HEK293 (cell line): ENCODE results near the gene SSR1.

Experiments used
- CTCF ChIA-PET: fragments of 350-600 bp; formaldehyde crosslinking; extraction: SDS; loops from one replicate; lab custom pipeline; 2021; ENCODE audit warnings: antibody characterized with exemption; lab: Yijun Ruan, JAX
- POLR2A ChIA-PET: fragments of 300-600 bp; formaldehyde crosslinking; extraction: SDS; loops from one replicate; lab custom pipeline; 2020; ENCODE audit warnings: antibody characterized with exemption, inconsistent platforms; lab: Yijun Ruan, JAX
- H3K27ac ChIP-seq: fragments of 200-500 bp; sonication (Bioruptor generic); 2 replicates; pipeline ENCODE4 v1.5.1; 2014; ENCODE audit warnings: low read depth, low read length, control low read depth, inconsistent platforms; ENCODE audit errors: extremely low read depth
- H3K36me3 ChIP-seq, 2 experiments: fragments of 200-500 bp in 1 of 2; sonication (Bioruptor generic) in 1 of 2; 1 replicate in 1 of 2; 2 replicates in 1 of 2; pipeline ENCODE4 v1.5.1; 2014 to 2017; ENCODE audit warnings: inconsistent platforms in 2 of 2, low read length in 2 of 2; ENCODE audit not compliant: control insufficient read depth in 2 of 2, insufficient read depth in 1 of 2
- H3K4me1 ChIP-seq: fragments of 200-500 bp; sonication (Bioruptor generic); 2 replicates; pipeline ENCODE4 v1.5.1; 2014; ENCODE audit warnings: mild to moderate bottlenecking, low read length, inconsistent platforms; ENCODE audit not compliant: control insufficient read depth, insufficient read depth
- H3K4me3 ChIP-seq: 2 replicates; pipeline ENCODE4 v1.5.1; 2011; ENCODE audit warnings: low read depth, mild to moderate bottlenecking, control low read depth, low read length, moderate library complexity
- H3K9me3 ChIP-seq: fragments of 200-500 bp; sonication (Bioruptor generic); 2 replicates; pipeline ENCODE4 v1.5.1; 2014; ENCODE audit warnings: low read depth, low read length, inconsistent platforms; ENCODE audit not compliant: control insufficient read depth, insufficient read depth
- AEBP2 ChIP-seq: fragments of 450-650 bp; formaldehyde crosslinking; IDR thresholded peaks from 2 replicates; pipeline ENCODE4 v1.5.1; 2016; ENCODE audit warnings: missing biosample characterization, missing genetic modification characterization, borderline replicate concordance
- EGR2 ChIP-seq: fragments of 450-650 bp; formaldehyde crosslinking; IDR thresholded peaks from 2 replicates; pipeline ENCODE4 v1.5.1; 2016; ENCODE audit warnings: low read depth, missing biosample characterization, missing genetic modification characterization
- KLF10 ChIP-seq: fragments of 450-650 bp; IDR thresholded peaks from 2 replicates; pipeline ENCODE4 v1.5.1; 2018; ENCODE audit warnings: missing biosample characterization, mild to moderate bottlenecking, missing genetic modification characterization
- KLF17 ChIP-seq: fragments of 450-650 bp; formaldehyde crosslinking; IDR thresholded peaks from 2 replicates; pipeline ENCODE4 v1.5.1; 2016; ENCODE audit warnings: missing biosample characterization, missing genetic modification characterization
- KLF7 ChIP-seq: fragments of 450-650 bp; formaldehyde crosslinking; IDR thresholded peaks from 2 replicates; pipeline ENCODE4 v1.5.1; 2016; ENCODE audit warnings: missing biosample characterization, missing genetic modification characterization, borderline replicate concordance
- REPIN1 ChIP-seq: fragments of 450-650 bp; formaldehyde crosslinking; IDR thresholded peaks from 2 replicates; pipeline ENCODE4 v1.5.1; 2017; ENCODE audit warnings: missing biosample characterization, missing genetic modification characterization, low read depth
- ZBTB44 ChIP-seq: fragments of 450-650 bp; IDR thresholded peaks from 2 replicates; pipeline ENCODE4 v1.5.1; 2018; ENCODE audit warnings: missing biosample characterization, mild to moderate bottlenecking, missing genetic modification characterization
- ZBTB48 ChIP-seq: fragments of 450-650 bp; formaldehyde crosslinking; IDR thresholded peaks from 2 replicates; pipeline ENCODE4 v1.5.1; 2016; ENCODE audit warnings: missing biosample characterization, missing genetic modification characterization
- ZNF114 ChIP-seq: fragments of 450-650 bp; formaldehyde crosslinking; IDR thresholded peaks from 2 replicates; pipeline ENCODE4 v1.5.0; 2017; ENCODE audit warnings: missing biosample characterization, missing genetic modification characterization
- ZNF132 ChIP-seq: fragments of 450-650 bp; formaldehyde crosslinking; IDR thresholded peaks from 2 replicates; pipeline ENCODE4 v1.5.1; 2017; ENCODE audit warnings: missing biosample characterization, missing genetic modification characterization, borderline replicate concordance
- ZNF202 ChIP-seq: fragments of 450-650 bp; formaldehyde crosslinking; IDR thresholded peaks from 2 replicates; pipeline ENCODE4 v1.5.1; 2016; ENCODE audit warnings: missing biosample characterization, missing genetic modification characterization, borderline replicate concordance
- ZNF239 ChIP-seq: fragments of 450-650 bp; formaldehyde crosslinking; IDR thresholded peaks from 2 replicates; pipeline ENCODE4 v1.5.1; 2016; ENCODE audit warnings: missing biosample characterization, missing genetic modification characterization
- ZNF302 ChIP-seq: fragments of 450-650 bp; formaldehyde crosslinking; IDR thresholded peaks from 2 replicates; pipeline ENCODE4 v1.5.1; 2016; ENCODE audit warnings: missing biosample characterization, missing genetic modification characterization, low read depth
- ZNF311 ChIP-seq: fragments of 450-650 bp; formaldehyde crosslinking; IDR thresholded peaks from 2 replicates; pipeline ENCODE4 v1.5.1; 2017; ENCODE audit warnings: missing biosample characterization, missing genetic modification characterization, borderline replicate concordance
- ZNF341 ChIP-seq: fragments of 450-650 bp; formaldehyde crosslinking; IDR thresholded peaks from 2 replicates; pipeline ENCODE4; 2016; ENCODE audit warnings: low read depth, missing biosample characterization, missing genetic modification characterization
- ZNF394 ChIP-seq: fragments of 450-650 bp; formaldehyde crosslinking; IDR thresholded peaks from 2 replicates; pipeline ENCODE4 v1.5.1; 2016; ENCODE audit warnings: missing biosample characterization, missing genetic modification characterization, mild to moderate bottlenecking, moderate library complexity, borderline replicate concordance
- ZNF48 ChIP-seq: fragments of 450-650 bp; formaldehyde crosslinking; IDR thresholded peaks from 2 replicates; pipeline ENCODE4 v1.5.1; 2016; ENCODE audit warnings: missing biosample characterization, missing genetic modification characterization
- ZNF488 ChIP-seq: fragments of 450-650 bp; formaldehyde crosslinking; IDR thresholded peaks from 2 replicates; pipeline ENCODE4 v1.5.1; 2016; ENCODE audit warnings: missing biosample characterization, missing genetic modification characterization
- ZNF585B ChIP-seq: fragments of 450-650 bp; formaldehyde crosslinking; IDR thresholded peaks from 2 replicates; pipeline ENCODE4 v1.5.1; 2016; ENCODE audit warnings: missing biosample characterization, missing genetic modification characterization
- ZNF792 ChIP-seq: fragments of 450-650 bp; formaldehyde crosslinking; IDR thresholded peaks from 2 replicates; pipeline ENCODE4 v1.5.1; 2016; ENCODE audit warnings: missing biosample characterization, missing genetic modification characterization
- ZNF830 ChIP-seq: fragments of 450-650 bp; IDR thresholded peaks from 2 replicates; pipeline ENCODE4 v1.5.0; 2018; ENCODE audit warnings: missing biosample characterization, missing genetic modification characterization, low read depth, mild to moderate bottlenecking, moderate library complexity

Gene SSR1

GRCh38 chr6:7251646-7252260, 61.2 kb downstream of the SSR1 start:
- Histone ChIP-seq H3K36me3 (peaks cover 5 to 45% of the 10 kb centered on the region in 2 experiments; a peak in 2 of 3 replicates), H3K4me3 (no peak overlapping the region)
- POLR2A ChIA-PET = interaction anchor here (0.6 kb wide), 1 partner anchor 144 kb away, joined by 3 read pairs; no protein-coding TSS in a partner anchor

GRCh38 chr6:7250812-7251211, 62.2 kb downstream of the SSR1 start:
- no peaks in the 10 kb centered on the region for H3K4me1 ChIP-seq
- ChIA-PET CTCF (interaction anchor here (0.7 to 5.7 kb wide), 7 partner anchors 7 to 576 kb away, joined by 3 to 41 read pairs (median 4); no protein-coding TSS in a partner anchor), POLR2A (interaction anchor here (0.6 kb wide), 1 partner anchor 143 kb away, joined by 3 read pairs; no protein-coding TSS in a partner anchor)

More at GRCh38 chr6:7251646-7252260, 61.2 kb downstream of the SSR1 start:
- H3K27ac ChIP-seq = no peak overlapping the region
- CTCF ChIA-PET = interaction anchor here (0.6 to 5.7 kb wide), 6 partner anchors 8 to 1663 kb away, joined by 3 to 41 read pairs (median 5); no protein-coding TSS in a partner anchor
- no peaks in the 10 kb centered on the region for H3K4me1 ChIP-seq
- no peaks in the 10 kb centered on the region for H3K9me3 ChIP-seq
- TF ChIP-seq ZNF394 (tag by site-specific recombination) = no peak
- no peak for TF ChIP-seq ZBTB44 (tag by site-specific recombination)
- TF ChIP-seq ZNF488 (tag by site-specific recombination) = no peak
- TF ChIP-seq KLF17 (tag by site-specific recombination) = no peak
- no peak for TF ChIP-seq EGR2 (tag by site-specific recombination)
- TF ChIP-seq AEBP2 (tag by site-specific recombination) = no peak
- no peak for TF ChIP-seq ZNF792 (tag by site-specific recombination)
- no peak for TF ChIP-seq ZNF585B (tag by site-specific recombination)
- TF ChIP-seq ZNF302 (tag by site-specific recombination) = no peak
- TF ChIP-seq ZNF830 (tag by site-specific recombination) = no peak
- no peak for TF ChIP-seq ZNF311 (tag by site-specific recombination)
- TF ChIP-seq KLF10 (tag by site-specific recombination) = no peak
- no peak for TF ChIP-seq ZNF202
- TF ChIP-seq ZNF114 (tag by site-specific recombination) = no peak
- no peak for TF ChIP-seq ZNF341 (tag by site-specific recombination)
- no peak for TF ChIP-seq ZBTB48 (tag by site-specific recombination)
- no peak for TF ChIP-seq KLF7 (tag by site-specific recombination)
- no peak for TF ChIP-seq ZNF48 (tag by site-specific recombination)
- TF ChIP-seq ZNF239 (tag by site-specific recombination) = no peak
- no peak for TF ChIP-seq ZNF132 (tag by site-specific recombination)

More at GRCh38 chr6:7250812-7251211, 62.2 kb downstream of the SSR1 start:
- no peaks in the 10 kb centered on the region for H3K9me3 ChIP-seq
- peaks cover 5 to 54% of the 10 kb centered on the region in 2 experiments; a peak in 2 of 3 replicates for H3K36me3 ChIP-seq
- TF ChIP-seq ZNF585B (tag by site-specific recombination) = no peak
- TF ChIP-seq REPIN1 (tag by site-specific recombination) = peak; percentile 95; the same call in 1 of the 2 replicates
- no peak overlapping the region for H3K4me3 ChIP-seq
- H3K27ac ChIP-seq = no peak overlapping the region
